ENCODE results near the gene FBXL17. TPM values are rescaled to one million over a fixed set of nuclear protein-coding genes. Genes with fewer than 3 reads are reported as not detected.

Gene FBXL17
- total RNA-seq, 4 donors from 2014 or later, result 14.4 to 22.0 (median 16.6) TPM

DNA sequence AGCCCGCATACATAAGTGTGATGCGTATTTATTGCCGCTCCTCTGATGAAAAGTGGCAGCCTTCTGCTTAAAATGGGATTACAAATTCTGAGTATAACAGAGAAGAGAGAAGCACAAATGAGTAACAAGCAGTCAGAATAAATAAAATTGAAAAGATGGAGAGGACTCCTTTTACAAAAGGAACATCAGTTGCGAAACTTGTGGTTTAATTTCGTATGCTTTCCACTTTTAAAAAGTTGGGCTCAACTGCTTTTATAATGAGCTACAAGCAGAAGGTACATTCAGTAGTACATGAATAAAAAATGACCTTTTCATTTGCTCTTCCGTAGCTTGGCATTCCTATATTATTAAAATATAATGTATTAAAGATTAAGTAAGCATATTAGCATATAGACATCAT, 320.0 kb downstream of the FBXL17 start:
- 72% methylated on average over 6 of the region's 6 CpGs for WGBS
- no peak for DNase-seq (ENCODE audit: extremely low spot score)

GRCh38 chr5:108060340-108060739, 321.6 kb downstream of the FBXL17 start:
- intact Hi-C loops (cut with DNase I), result no loop called here
- no peak overlapping the region for H3K27ac ChIP-seq (replicated peaks in 1 of 4)
- H3K27me3 ChIP-seq, result no peaks in the 10 kb centered on the region
- TF ChIP-seq POLR2AphosphoS5 (IDR thresholded peaks at IDR 0.05), result no peak
- TF ChIP-seq EP300 (IDR thresholded peaks at IDR 0.05), result no peak
- TF ChIP-seq POLR2A (IDR thresholded peaks at IDR 0.05; ENCODE audit: low read depth), result no peak
- TF ChIP-seq, protein P1, sequence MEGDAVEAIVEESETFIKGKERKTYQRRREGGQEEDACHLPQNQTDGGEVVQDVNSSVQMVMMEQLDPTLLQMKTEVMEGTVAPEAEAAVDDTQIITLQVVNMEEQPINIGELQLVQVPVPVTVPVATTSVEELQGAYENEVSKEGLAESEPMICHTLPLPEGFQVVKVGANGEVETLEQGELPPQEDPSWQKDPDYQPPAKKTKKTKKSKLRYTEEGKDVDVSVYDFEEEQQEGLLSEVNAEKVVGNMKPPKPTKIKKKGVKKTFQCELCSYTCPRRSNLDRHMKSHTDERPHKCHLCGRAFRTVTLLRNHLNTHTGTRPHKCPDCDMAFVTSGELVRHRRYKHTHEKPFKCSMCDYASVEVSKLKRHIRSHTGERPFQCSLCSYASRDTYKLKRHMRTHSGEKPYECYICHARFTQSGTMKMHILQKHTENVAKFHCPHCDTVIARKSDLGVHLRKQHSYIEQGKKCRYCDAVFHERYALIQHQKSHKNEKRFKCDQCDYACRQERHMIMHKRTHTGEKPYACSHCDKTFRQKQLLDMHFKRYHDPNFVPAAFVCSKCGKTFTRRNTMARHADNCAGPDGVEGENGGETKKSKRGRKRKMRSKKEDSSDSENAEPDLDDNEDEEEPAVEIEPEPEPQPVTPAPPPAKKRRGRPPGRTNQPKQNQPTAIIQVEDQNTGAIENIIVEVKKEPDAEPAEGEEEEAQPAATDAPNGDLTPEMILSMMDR (IDR thresholded peaks at IDR 0.05), result no peak
- no peak for DNase-seq (ENCODE audit: extremely low spot score)
- H3K9me3 ChIP-seq, result no peaks in the 10 kb centered on the region
- no peaks in the 10 kb centered on the region for H3K4me1 ChIP-seq
- no peaks in the 10 kb centered on the region for H3K36me3 ChIP-seq
- no peak overlapping the region for H3K4me3 ChIP-seq

More for the DNA sequence above, 320.0 kb downstream of the FBXL17 start:
- Histone ChIP-seq H3K27ac (replicated peaks in 1 of 4) (no peak overlapping the region), H3K9me3 (no peaks in the 10 kb centered on the region), H3K36me3 (no peaks in the 10 kb centered on the region), H3K4me1 (no peaks in the 10 kb centered on the region), H3K27me3 (no peaks in the 10 kb centered on the region), H3K4me3 (no peak overlapping the region)
- intact Hi-C loops (cut with DNase I), result no loop called here
- TF ChIP-seq EP300 (IDR thresholded peaks at IDR 0.05), result no peak
- TF ChIP-seq, protein P1 (IDR thresholded peaks at IDR 0.05), result no peak

DNA sequence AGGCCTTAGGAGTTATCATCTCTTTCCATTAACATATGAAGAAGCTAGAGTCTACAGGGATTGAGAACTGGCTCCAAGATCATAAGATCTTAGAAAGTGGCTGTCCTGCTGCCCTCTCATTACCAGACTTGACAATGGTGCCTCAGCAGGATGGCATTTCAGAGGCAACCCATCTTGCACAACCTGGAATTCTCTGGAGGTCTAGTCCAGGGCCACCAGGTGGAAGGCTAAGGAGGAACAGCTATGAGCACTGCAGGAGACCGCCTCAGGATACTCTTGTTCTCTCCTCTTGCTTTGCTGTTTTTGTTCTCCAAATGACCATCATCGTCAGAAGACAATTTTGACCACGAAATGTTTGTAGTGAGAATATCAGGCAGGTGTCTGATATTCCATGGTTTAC, 322.6 kb downstream of the FBXL17 start:
- Histone ChIP-seq H3K4me1 (no peaks in the 10 kb centered on the region), H3K4me3 (no peak overlapping the region), H3K36me3 (peaks cover 0 to under 1% (median 0%) of the 10 kb centered on the region in 4 donors), H3K9me3 (peaks cover 0 to 2% (median 0%) of the 10 kb centered on the region in 4 donors), H3K27me3 (no peaks in the 10 kb centered on the region), H3K27ac (replicated peaks in 1 of 4) (no peak overlapping the region)
- no peak for DNase-seq (ENCODE audit: extremely low spot score)
- intact Hi-C loops (cut with DNase I), result no loop called here
- no peak for TF ChIP-seq POLR2A (IDR thresholded peaks at IDR 0.05; ENCODE audit: low read depth)
- TF ChIP-seq, protein P1 (IDR thresholded peaks at IDR 0.05), result no peak
- no peak for TF ChIP-seq EP300 (IDR thresholded peaks at IDR 0.05)
- no peak for TF ChIP-seq POLR2AphosphoS5 (IDR thresholded peaks at IDR 0.05)
- whole genome bisulfite sequencing, result 97% methylated on average over 3 of the region's 3 CpGs

DNA sequence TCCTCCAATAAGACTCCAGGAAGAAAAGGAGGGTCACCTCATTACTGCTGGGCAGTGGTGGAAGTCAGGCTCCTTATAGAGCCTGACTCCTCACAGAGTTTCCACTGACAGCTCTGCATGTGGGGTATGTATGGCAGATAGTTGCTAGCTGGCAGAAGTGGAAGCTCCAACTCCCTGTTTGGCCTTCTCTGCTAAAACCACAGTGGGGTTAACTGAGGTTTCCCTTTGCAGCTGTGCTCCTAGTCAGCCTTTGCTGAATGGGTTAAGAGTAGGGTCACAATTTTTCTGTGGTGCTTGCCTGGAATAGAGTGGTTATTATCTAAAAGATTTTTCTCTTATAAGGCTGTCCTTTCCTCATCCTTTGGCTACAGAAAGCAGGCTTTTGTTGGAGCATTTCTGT, 327.5 kb downstream of the FBXL17 start:
- H3K9me3 ChIP-seq, result peaks cover 0 to 17% (median 11%) of the 10 kb centered on the region in 4 donors
- H3K4me1 ChIP-seq, result no peaks in the 10 kb centered on the region
- H3K36me3 ChIP-seq, result peaks cover 0 to 7% (median 2%) of the 10 kb centered on the region in 4 donors
- H3K4me3 ChIP-seq, result no peak overlapping the region
- H3K27me3 ChIP-seq, result no peaks in the 10 kb centered on the region
- TF ChIP-seq, protein P1 (IDR thresholded peaks at IDR 0.05), result no peak
- no peak for TF ChIP-seq EP300 (IDR thresholded peaks at IDR 0.05)
- no peak for TF ChIP-seq POLR2A (IDR thresholded peaks at IDR 0.05; ENCODE audit: low read depth)
- no peak for TF ChIP-seq POLR2AphosphoS5 (IDR thresholded peaks at IDR 0.05)
- intact Hi-C loops (cut with DNase I), result no loop called here
- no peak overlapping the region for H3K27ac ChIP-seq (replicated peaks in 1 of 4)
- DNase-seq (ENCODE audit: extremely low spot score), result no peak

GRCh38 chr5:108046955-108047670, 334.8 kb downstream of the FBXL17 start:
- no peaks in the 10 kb centered on the region for H3K36me3 ChIP-seq
- WGBS, result 93% methylated on average over 9 of the region's 13 CpGs
- no peaks in the 10 kb centered on the region for H3K27me3 ChIP-seq

More at GRCh38 chr5:108046955-108047670, 334.8 kb downstream of the FBXL17 start:
- H3K4me3 ChIP-seq, result no peak overlapping the region
- H3K27ac ChIP-seq (replicated peaks in 1 of 4), result no peak overlapping the region
- no peaks in the 10 kb centered on the region for H3K4me1 ChIP-seq
- TF ChIP-seq POLR2AphosphoS5 (IDR thresholded peaks at IDR 0.05) (no peak), EP300 (IDR thresholded peaks at IDR 0.05) (no peak), POLR2A (IDR thresholded peaks at IDR 0.05; ENCODE audit: low read depth) (no peak)
- TF ChIP-seq, protein P1 (IDR thresholded peaks at IDR 0.05), result no peak
- intact Hi-C loops (cut with DNase I), result no loop called here
- H3K9me3 ChIP-seq, result peaks cover 0 to 5% (median 0%) of the 10 kb centered on the region in 4 donors
- no peak for DNase-seq (ENCODE audit: extremely low spot score)

Measured in esophagus muscularis mucosa (tissue), 4 donors.